Keratinocyte (primary cell): ENCODE results near the gene YEATS4.

Experiments used
- EZH2 ChIP-seq: IDR thresholded peaks from one replicate; pipeline ENCODE4 v1.6.1; 2012; ENCODE audit warnings: inconsistent platforms, mild to moderate bottlenecking, low read length, moderate library complexity
- TF ChIP-seq, protein P1 (sequence below), 3 experiments: IDR thresholded peaks in 1 of 3; conservative IDR thresholded peaks in 1 of 3; optimal IDR thresholded peaks in 1 of 3; 2 replicates in 2 of 3; 3 replicates in 1 of 3; pipeline versions ENCODE3 to v1.5.1; 2011; ENCODE audit warnings: low read length in 3 of 3, mild to moderate bottlenecking in 3 of 3, moderate library complexity in 2 of 3, control low read depth in 1 of 3, inconsistent platforms in 1 of 3; ENCODE audit not compliant: insufficient read depth in 2 of 3; ENCODE audit errors: extremely low read depth in 1 of 3

DNA sequence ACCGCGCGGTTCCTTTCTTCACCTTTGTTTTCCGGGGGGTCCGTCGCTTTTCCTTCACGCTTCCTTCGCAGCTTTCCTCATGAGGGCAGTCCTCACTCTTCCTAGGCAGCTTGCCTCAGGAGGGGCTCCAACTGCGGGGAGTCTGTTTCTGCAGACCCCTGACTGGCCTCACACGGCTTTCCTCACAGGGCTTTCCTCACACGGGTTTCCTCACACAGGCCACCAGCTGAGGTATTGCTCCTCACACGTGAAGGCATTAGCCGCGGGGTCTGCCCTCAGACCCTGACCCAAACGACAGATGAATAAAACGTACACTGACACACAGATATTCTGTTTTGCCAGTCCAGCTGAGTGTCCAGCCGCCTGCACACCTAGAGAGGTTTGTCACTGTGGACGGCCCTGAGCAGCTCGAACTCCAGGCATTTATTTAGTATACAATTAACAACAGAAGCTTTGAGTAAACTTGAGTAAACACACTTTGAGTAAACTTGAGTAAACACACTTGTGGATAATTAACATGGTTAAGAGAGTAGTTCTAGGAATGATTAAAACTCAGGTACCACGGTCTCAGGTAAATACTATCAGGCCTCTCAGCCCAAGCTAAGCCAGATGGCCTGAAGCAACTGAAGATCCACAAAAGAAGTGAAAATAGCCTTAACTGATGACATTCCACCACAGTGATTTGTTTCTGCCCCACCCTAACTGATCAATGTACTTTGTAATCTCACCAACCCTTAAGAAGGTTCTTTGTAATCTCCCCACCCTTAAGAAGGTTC is 27.4 kb upstream of the YEATS4 start:
- TF ChIP-seq, protein P1, sequence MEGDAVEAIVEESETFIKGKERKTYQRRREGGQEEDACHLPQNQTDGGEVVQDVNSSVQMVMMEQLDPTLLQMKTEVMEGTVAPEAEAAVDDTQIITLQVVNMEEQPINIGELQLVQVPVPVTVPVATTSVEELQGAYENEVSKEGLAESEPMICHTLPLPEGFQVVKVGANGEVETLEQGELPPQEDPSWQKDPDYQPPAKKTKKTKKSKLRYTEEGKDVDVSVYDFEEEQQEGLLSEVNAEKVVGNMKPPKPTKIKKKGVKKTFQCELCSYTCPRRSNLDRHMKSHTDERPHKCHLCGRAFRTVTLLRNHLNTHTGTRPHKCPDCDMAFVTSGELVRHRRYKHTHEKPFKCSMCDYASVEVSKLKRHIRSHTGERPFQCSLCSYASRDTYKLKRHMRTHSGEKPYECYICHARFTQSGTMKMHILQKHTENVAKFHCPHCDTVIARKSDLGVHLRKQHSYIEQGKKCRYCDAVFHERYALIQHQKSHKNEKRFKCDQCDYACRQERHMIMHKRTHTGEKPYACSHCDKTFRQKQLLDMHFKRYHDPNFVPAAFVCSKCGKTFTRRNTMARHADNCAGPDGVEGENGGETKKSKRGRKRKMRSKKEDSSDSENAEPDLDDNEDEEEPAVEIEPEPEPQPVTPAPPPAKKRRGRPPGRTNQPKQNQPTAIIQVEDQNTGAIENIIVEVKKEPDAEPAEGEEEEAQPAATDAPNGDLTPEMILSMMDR (optimal IDR thresholded peaks at IDR 0.05 in 1 of 3, IDR thresholded peaks at IDR 0.05 in 1 of 3, conservative IDR thresholded peaks at IDR 0.05 in 1 of 3; ENCODE audit: extremely low read depth in 1 of 3, insufficient read depth in 2 of 3, low read length in 3 of 3) = no peak
- TF ChIP-seq EZH2 = no peak
